Heart left ventricle (tissue), 16 donors: ENCODE measurements around the gene DNHD1. TPM values are rescaled to one million over a fixed set of nuclear protein-coding genes. Genes with fewer than 3 reads are reported as not detected.

Experiments used
- ATAC-seq, 4 donors: fragments of 200-7000 bp; cut with Tn5 transposase; one replicate each; pipeline ENCODE4 v1.9.1; 2020 to 2022; ENCODE audit warnings: moderate library complexity in 4 of 4, mild to moderate bottlenecking in 3 of 4, moderate number of reproducible peaks in 1 of 4
- DNase-seq, 5 donors: peaks; one replicate each; pipeline ENCODE4 v3.0.0-alpha.2; 2020
- H3K27ac ChIP-seq, 12 donors: fragments of 200-600 bp; sonication (generic) in 4 of 12; one replicate each; pipeline versions ENCODE4 v1.5.0 to v1.8.0; 2016 to 2022; ENCODE audit warnings: mild to moderate bottlenecking in 2 of 12
- H3K27me3 ChIP-seq, 9 donors: fragments of 200-600 bp; sonication (generic) in 2 of 9; one replicate each; pipeline versions ENCODE4 v1.5.1 to v1.8.0; 2016 to 2022; ENCODE audit warnings: mild to moderate bottlenecking in 3 of 9
- H3K36me3 ChIP-seq, 9 donors: fragments of 200-600 bp; sonication (generic) in 2 of 9; one replicate each; pipeline versions ENCODE4 v1.5.0 to v1.8.0; 2018 to 2022; ENCODE audit warnings: mild to moderate bottlenecking in 2 of 9
- H3K4me1 ChIP-seq, 12 donors: fragments of 200-600 bp; sonication (generic) in 4 of 12; one replicate each; pipeline versions ENCODE4 v1.5.0 to v1.8.0; 2016 to 2022; ENCODE audit warnings: mild to moderate bottlenecking in 3 of 12
- H3K4me3 ChIP-seq, 12 donors: fragments of 200-600 bp; sonication (generic) in 4 of 12; one replicate each; pipeline versions ENCODE4 v1.5.0 to v1.8.0; 2017 to 2022; ENCODE audit warnings: mild to moderate bottlenecking in 9 of 12, moderate library complexity in 4 of 12
- H3K9me3 ChIP-seq, 12 donors: fragments of 200-600 bp; sonication (generic) in 4 of 12; one replicate each; pipeline versions ENCODE4 v1.5.0 to v1.8.0; 2016 to 2022; ENCODE audit warnings: mild to moderate bottlenecking in 1 of 12
- CTCF ChIP-seq, 12 donors: fragments of 200-600 bp; sonication (generic) in 4 of 12; IDR thresholded peaks; one replicate each; pipeline versions ENCODE4 v1.5.0 to v1.8.0; 2018 to 2022; ENCODE audit warnings: antibody characterized with exemption in 12 of 12, mild to moderate bottlenecking in 5 of 12
- POLR2A ChIP-seq, 2 donors: fragments of 450-650 bp; IDR thresholded peaks; one replicate each; pipeline ENCODE4 v1.6.1; 2017; ENCODE audit warnings: antibody characterized with exemption in 2 of 2, mild to moderate bottlenecking in 2 of 2, moderate library complexity in 2 of 2
- WGBS, 4 donors: extraction: QIAGEN DNeasy Blood & Tissue Kit in 2 of 4; methylation state at CpG; one replicate each; pipeline versions ENCODE4 v1.1.5 to v1.1.7; 2013 to 2018; 5-methylcytosine and 5-hydroxymethylcytosine counted together
- intact Hi-C, 10 donors: fragments of 100-400 bp; cut with DNase I; formaldehyde crosslinking; loops; one replicate each; pipeline versions ENCODE4 v1.11.1 to v1.14.2; 2022
- polyA plus RNA-seq, 2 donors: library from polyadenylated mRNA; stranded (reverse); fragments of 200-250 nt; gene quantifications; one replicate each; pipeline ENCODE4 v1.2.3, GENCODE V29; 2013
- total RNA-seq, 9 donors: library from RNA; depleted of rRNA in 2 of 9; stranded (reverse); fragments of >200 nt in 2 of 9; fragmentation: NEBNext Ultra II Directional in 3 of 9; extraction: Animal tissue kit (Norgen Biotek cat#: 25700) in 3 of 9; gene quantifications; one replicate each; pipeline versions ENCODE4 v1.1.0 to v1.2.4, GENCODE V29; 2016 to 2023
- donor health status: ischemic (EF 13 %, LVEDD 7.1; RV severe dilation, severe dysfunction).
- donor health status: healthy with polysubstance abuse.
- donor health status: DM: no; HTN: yes; CAD: no.
- donor health status: DM: no; HTN: no; CAD: no.
- donor health status: ischemic (EF 25% LVEDD 6.9; RV normal size, moderate dysfunction).
- donor health status: ischemic (EF 25% LVEDD 5.7; RV mildly dilated, moderate dysfunction).
- donor health status: healthy.
- donor health status: DM: yes; HTN: yes; CAD: no.
- donor health status: ischemic (EF 35%, LVEDD 5.7; RV mildly dilated, moderate dysfunction).
- donor health status: nonischemic (EF 11% LVEDD 7.7; RV severe dilation, severe dysfunction).
- donor health status: DM: yes; HTN: yes; CAD: no.
- donor health status: PGD.
- donor health status: ischemic (EF 29% LVEDD 5.4; RV normal size, mild dysfunction).
- donor health status: nonischemic (EF 23%, LVEDD 6.1; RV moderate dilation, normal function).

DNHD1 gene
- total and polyA plus RNA-seq, 11 donors = 2.2 to 9.4 (median 5.4) TPM

DNA sequence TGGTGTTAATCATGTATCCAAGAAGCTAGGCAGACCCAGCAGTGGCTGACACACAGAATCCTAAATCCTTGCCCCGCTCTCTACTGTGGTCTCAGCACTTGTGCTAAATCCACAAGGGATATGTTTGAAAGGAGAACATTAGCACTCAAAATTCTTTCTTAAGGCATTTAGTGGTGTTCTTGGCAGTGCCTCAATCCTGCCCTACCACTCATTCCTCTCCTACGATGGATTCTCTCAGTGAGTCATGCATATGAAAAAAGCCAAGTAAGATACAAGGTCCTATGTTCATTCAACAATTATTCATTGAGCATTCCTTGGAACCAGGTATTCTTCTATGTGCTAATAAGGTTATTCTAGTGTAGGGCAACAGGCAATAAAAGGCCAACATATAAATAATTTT is 75.1 kb downstream of the DNHD1 start:
- Histone ChIP-seq H3K36me3 (peaks cover 0 to 5% (median 0%) of the 10 kb centered on the region in 9 donors), H3K9me3 (no peaks in the 10 kb centered on the region), H3K27me3 (no peaks in the 10 kb centered on the region), H3K4me3 (no peak overlapping the region), H3K4me1 (peaks cover 5 to 30% (median 21%) of the 10 kb centered on the region in 12 donors), H3K27ac (no peak overlapping the region)
- 77 to 84% (median 79%) methylated on average over 2 of the region's 2 CpGs for WGBS, 4 donors
- no peak for ATAC-seq
- no peak for TF ChIP-seq POLR2A (IDR thresholded peaks at IDR 0.05)
- TF ChIP-seq CTCF (IDR thresholded peaks at IDR 0.05) = no peak
- no peak for DNase-seq
- intact Hi-C loops = no loop called here

- Histone ChIP-seq H3K36me3 (peaks cover 0 to 5% (median 0%) of the 10 kb centered on the region in 9 donors), H3K4me1 (peaks cover 8 to 24% (median 18%) of the 10 kb centered on the region in 12 donors), H3K27me3 (no peaks in the 10 kb centered on the region), H3K27ac (no peak overlapping the region), H3K9me3 (no peaks in the 10 kb centered on the region), H3K4me3 (no peak overlapping the region)
- intact Hi-C loops = no loop called here
- ATAC-seq (no peak), DNase-seq (no peak)
- 87 to 93% (median 88%) methylated on average over 6 of the region's 6 CpGs for WGBS, 4 donors
- TF ChIP-seq POLR2A (IDR thresholded peaks at IDR 0.05) = no peak
- TF ChIP-seq CTCF (IDR thresholded peaks at IDR 0.05) = no peak
These were observed 78.0 kb downstream of the DNHD1 start for GRCh38 chr11:6574816-6575715.

- intact Hi-C loops = no loop called here
- 21 to 28% (median 25%) methylated on average over 5 to 6 of the region's 6 CpGs for WGBS, 4 donors
- H3K4me3 ChIP-seq = no peak overlapping the region
- peak overlapping the region; percentile 21 to 83 (median 63) for H3K27ac ChIP-seq
- peak; percentile 64 to 79 (median 75) for ATAC-seq
- no peaks in the 10 kb centered on the region for H3K36me3 ChIP-seq
- TF ChIP-seq POLR2A (IDR thresholded peaks at IDR 0.05) = no peak
- TF ChIP-seq CTCF (IDR thresholded peaks at IDR 0.05) = no peak
- H3K4me1 ChIP-seq = peaks cover 8 to 24% (median 18%) of the 10 kb centered on the region in 12 donors
- no peaks in the 10 kb centered on the region for H3K9me3 ChIP-seq
- peak in 3 of 5 donors; percentile 36 to 60 (median 46) for DNase-seq
- no peaks in the 10 kb centered on the region for H3K27me3 ChIP-seq
These were observed 79.6 kb downstream of the DNHD1 start for GRCh38 chr11:6576471-6577373.

DNA sequence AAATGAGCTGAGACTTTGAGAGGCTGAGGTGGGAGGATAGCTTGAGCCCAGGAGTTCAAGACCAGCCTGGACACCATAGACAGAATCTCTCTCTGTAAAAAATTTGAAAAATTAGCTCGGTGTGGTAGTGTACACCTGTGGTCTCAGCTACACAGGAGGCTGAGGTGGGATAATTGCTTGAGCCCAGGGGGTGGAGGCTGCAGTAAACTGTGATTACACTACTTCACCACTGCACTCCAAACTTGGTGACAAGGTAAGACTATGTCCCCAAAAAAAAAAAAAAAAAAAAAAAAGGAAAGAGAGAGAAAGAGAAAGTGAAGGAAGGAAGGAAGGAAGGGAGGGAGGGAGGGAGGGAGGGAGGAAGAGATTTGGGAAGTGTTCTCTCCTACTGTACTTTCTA is 81.1 kb downstream of the DNHD1 start:
- intact Hi-C loops = no loop called here
- ATAC-seq = no peak
- Histone ChIP-seq H3K36me3 (no peaks in the 10 kb centered on the region), H3K4me1 (peaks cover 8 to 24% (median 18%) of the 10 kb centered on the region in 12 donors), H3K9me3 (peaks cover 0 to 11% (median 4%) of the 10 kb centered on the region in 12 donors), H3K27me3 (no peaks in the 10 kb centered on the region), H3K4me3 (no peak overlapping the region), H3K27ac (no peak overlapping the region)
- no peak for DNase-seq
- 77 to 100% (median 91%) methylated on average over 1 of the region's 1 CpG for WGBS, 4 donors
- TF ChIP-seq CTCF (IDR thresholded peaks at IDR 0.05) (no peak), POLR2A (IDR thresholded peaks at IDR 0.05) (no peak)
